GM18508 (cell line): ENCODE measurements around the gene SMG6.
"Not testable (repeated sequence)": the region's sequence is repeated elsewhere in the genome, so short reads cannot be mapped to it uniquely, and the experiment has no call there.

Experiments
- ATAC-seq: cut with Tn5 transposase; IDR thresholded peaks from one replicate; pipeline ENCODE4 v1.9.1; 2021; ENCODE audit warnings: moderate number of reproducible peaks; ENCODE audit not compliant: insufficient read depth, unreplicated experiment

SMG6 gene

GRCh38 chr17:2184993-2185931 lies 118.3 kb downstream of the SMG6 start:
- ATAC-seq = no peak

- no peak for ATAC-seq
Observed at GRCh38 chr17:2183346-2183745, 120.2 kb downstream of the SMG6 start.

GRCh38 chr17:2181897-2182448 lies 121.6 kb downstream of the SMG6 start:
- no peak for ATAC-seq

- ATAC-seq = no peak
Observed at GRCh38 chr17:2181206-2181896, 122.2 kb downstream of the SMG6 start.

- no peak for ATAC-seq
Observed at GRCh38 chr17:2180768-2181167, 122.8 kb downstream of the SMG6 start.

- ATAC-seq = no peak
Observed at GRCh38 chr17:2179615-2180295, 123.8 kb downstream of the SMG6 start.

- no peak for ATAC-seq
Observed at GRCh38 chr17:2178798-2179501, 124.6 kb downstream of the SMG6 start.

- ATAC-seq = no peak
Observed at GRCh38 chr17:2177235-2177811, 126.3 kb downstream of the SMG6 start.

GRCh38 chr17:2176499-2177169 lies 127.0 kb downstream of the SMG6 start:
- no peak for ATAC-seq

- ATAC-seq = no peak
Observed at GRCh38 chr17:2175294-2175628, 128.3 kb downstream of the SMG6 start.

- no peak for ATAC-seq
Observed at GRCh38 chr17:2174468-2175293, 128.9 kb downstream of the SMG6 start.

- no peak for ATAC-seq
Observed at GRCh38 chr17:2174014-2174413, 129.6 kb downstream of the SMG6 start.

GRCh38 chr17:2172999-2173398 lies 130.6 kb downstream of the SMG6 start:
- ATAC-seq = no peak

- ATAC-seq = no peak
Observed at GRCh38 chr17:2172077-2172851, 131.3 kb downstream of the SMG6 start.

- no peak for ATAC-seq
Observed at GRCh38 chr17:2171702-2172076, 131.9 kb downstream of the SMG6 start.

GRCh38 chr17:2170023-2170422 lies 133.6 kb downstream of the SMG6 start:
- ATAC-seq = no peak

GRCh38 chr17:2165723-2166122 lies 137.9 kb downstream of the SMG6 start:
- ATAC-seq = not testable (repeated sequence)

GRCh38 chr17:2158396-2158780 lies 145.2 kb downstream of the SMG6 start:
- ATAC-seq = no peak
